Hepatic stellate cell (primary cell): Measurements from ENCODE around the gene ARID4B.

Experiments
- DNase-seq: peaks from one replicate; pipeline ENCODE4 v3.0.0; 2011; ENCODE audit warnings: low spot score

Gene ARID4B

DNA sequence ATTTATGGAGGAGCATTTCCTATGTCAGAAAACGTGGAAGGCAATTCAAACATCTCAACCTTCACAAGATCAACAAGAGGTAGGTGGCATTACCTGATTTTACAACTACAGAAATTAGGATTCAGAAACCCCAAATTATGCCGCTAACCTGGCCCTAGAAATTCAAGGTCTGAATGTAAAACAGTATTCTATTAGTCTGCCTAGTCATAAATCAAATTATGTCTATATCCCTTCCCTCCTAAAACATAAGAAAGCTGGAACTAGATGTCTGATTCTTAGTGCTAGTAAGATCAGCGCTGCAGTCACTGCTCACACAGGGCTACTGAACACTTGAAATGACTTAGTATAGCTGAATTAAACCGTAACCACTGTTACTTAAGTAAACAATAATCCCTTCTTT is 200.8 kb downstream of the ARID4B start:
- DNase-seq: peak; percentile 15

DNA sequence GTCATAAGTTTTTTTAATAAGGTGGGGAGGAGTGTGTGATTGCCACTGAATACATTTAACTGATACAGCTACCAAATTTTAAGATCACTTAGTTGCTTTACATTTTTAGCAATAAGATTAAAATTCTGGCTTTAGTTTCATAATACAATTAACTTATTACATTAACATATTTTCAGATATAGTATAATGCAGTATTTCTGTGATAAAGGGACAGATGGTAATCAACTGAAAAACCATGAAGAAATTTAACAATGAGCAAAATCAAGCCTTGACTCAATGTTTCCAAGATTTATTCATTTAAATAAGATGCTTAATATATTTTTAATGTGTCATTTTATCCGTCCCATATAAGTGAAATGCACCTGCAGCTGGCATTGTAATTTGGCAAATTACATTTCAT is 203.3 kb downstream of the ARID4B start:
- no peak for DNase-seq

DNA sequence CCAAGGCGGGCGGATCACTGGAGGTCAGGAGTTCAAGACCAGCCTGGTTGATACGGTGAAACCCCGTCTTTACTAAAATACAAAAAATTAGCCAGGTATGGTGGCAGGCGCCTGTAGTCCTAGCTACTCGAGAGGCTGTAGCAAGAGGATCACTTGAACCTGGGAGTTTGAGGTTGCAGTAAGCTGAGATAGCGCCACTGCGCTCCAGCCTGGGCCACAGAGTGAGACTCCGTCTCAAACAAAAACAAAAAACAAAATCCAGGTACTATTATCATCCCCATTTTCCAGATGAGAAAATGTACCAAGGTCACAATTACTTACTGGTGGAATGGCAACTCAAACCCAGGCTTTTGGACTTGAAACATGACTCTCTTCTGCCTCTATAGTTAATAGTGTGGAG is 203.9 kb downstream of the ARID4B start:
- no peak for DNase-seq

DNA sequence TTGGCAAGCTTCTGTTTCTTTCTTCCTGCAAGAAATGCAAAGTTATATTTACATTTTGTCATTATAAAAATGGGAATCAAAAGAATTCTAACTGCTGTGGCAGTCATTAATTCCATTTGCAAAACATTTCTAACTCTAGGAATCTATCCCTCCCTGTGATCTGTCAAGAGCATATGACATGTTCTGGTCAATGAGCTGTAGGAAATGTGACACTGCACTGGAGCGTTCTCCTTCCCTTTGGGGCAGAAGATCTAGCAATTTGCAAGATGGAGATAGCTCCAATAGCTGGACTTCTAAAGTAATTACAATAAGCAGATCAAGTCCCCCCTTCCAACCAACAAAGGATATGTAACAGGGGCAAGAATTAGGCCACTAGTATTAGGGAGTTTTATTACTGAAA is 205.6 kb downstream of the ARID4B start:
- DNase-seq: no peak
